Sigmoid colon (tissue), 7 donors: Measurements from ENCODE around the gene LARGE1. TPM values are rescaled to one million over a fixed set of nuclear protein-coding genes. Genes with fewer than 3 reads are reported as not detected.

Source experiments
- DNase-seq: peaks from one replicate; pipeline ENCODE4 v3.0.0-alpha.2; 2019
- H3K27ac ChIP-seq, 4 donors: fragments of 200-600 bp; sonication (generic); one replicate each; pipeline ENCODE4 v1.5.1; 2016 to 2019; ENCODE audit warnings: mild to moderate bottlenecking in 1 of 4
- H3K27me3 ChIP-seq, 3 donors: fragments of 200-600 bp; sonication (generic); one replicate each; pipeline ENCODE4 v1.5.1; 2019; ENCODE audit warnings: mild to moderate bottlenecking in 1 of 3
- H3K36me3 ChIP-seq, 4 donors: fragments of 200-600 bp; sonication (generic); one replicate each; pipeline ENCODE4 v1.5.1; 2016 to 2019
- H3K4me1 ChIP-seq, 4 donors: fragments of 200-600 bp; sonication (generic); one replicate each; pipeline ENCODE4 v1.5.1; 2017 to 2019
- H3K4me3 ChIP-seq, 4 donors: fragments of 200-600 bp; sonication (generic); one replicate each; pipeline ENCODE4 v1.5.1; 2017 to 2019; ENCODE audit warnings: mild to moderate bottlenecking in 2 of 4, moderate library complexity in 1 of 4
- H3K9me3 ChIP-seq, 4 donors: fragments of 200-600 bp in 3 of 4; sonication (generic) in 3 of 4; one replicate each; pipeline versions ENCODE4 v1.5.1 to v1.6.1; 2013 to 2019
- CTCF ChIP-seq, 4 experiments: fragments of 450-650 bp in 3 of 4; fragments of 200-600 bp in 1 of 4; IDR thresholded peaks; one replicate each; pipeline ENCODE4 v1.5.1; 2016 to 2019; ENCODE audit warnings: antibody characterized with exemption in 4 of 4, mild to moderate bottlenecking in 3 of 4, moderate library complexity in 2 of 4
- EP300 ChIP-seq, 4 donors: sonication (generic); formaldehyde crosslinking; IDR thresholded peaks; one replicate each; pipeline ENCODE4 v1.6.1; 2017; ENCODE audit warnings: antibody characterized with exemption in 4 of 4
- POLR2A ChIP-seq, 2 donors: fragments of 450-650 bp; IDR thresholded peaks; one replicate each; pipeline ENCODE4 v1.6.1; 2016; ENCODE audit warnings: antibody characterized with exemption in 2 of 2, mild to moderate bottlenecking in 2 of 2, moderate library complexity in 2 of 2
- POLR2AphosphoS5 ChIP-seq, 4 donors: sonication (generic); formaldehyde crosslinking; IDR thresholded peaks; one replicate each; pipeline ENCODE4 v1.6.1; 2017; ENCODE audit warnings: antibody characterized with exemption in 4 of 4
- WGBS, 2 donors: extraction: QIAGEN DNeasy Blood & Tissue Kit; methylation state at CpG; one replicate each; pipeline ENCODE4 v1.1.7; 2013; 5-methylcytosine and 5-hydroxymethylcytosine counted together
- intact Hi-C: fragments of 100-400 bp; cut with DNase I; formaldehyde crosslinking; loops from one replicate; pipeline ENCODE4 v1.15.1; 2023
- polyA plus RNA-seq, 3 donors: library from polyadenylated mRNA; stranded (reverse); fragments of 200-250 nt; gene quantifications; one replicate each; pipeline ENCODE4 v1.2.3, GENCODE V29; 2013
- total RNA-seq, 4 donors: library from RNA; depleted of rRNA; stranded (reverse); fragments of >200 nt; gene quantifications; one replicate each; pipeline ENCODE4 v1.1.0, GENCODE V29; 2016
- donor health status: healthy with polysubstance abuse.
- donor health status: Bipolar disorder and iron deficiency.
- donor health status: healthy.

Gene LARGE1
- total and polyA plus RNA-seq, 7 donors, result 5.8 to 74.4 (median 38.0) TPM

- Histone ChIP-seq H3K4me3 (no peak overlapping the region), H3K4me1 (peaks cover 0 to 4% (median 0%) of the 10 kb centered on the region in 4 donors), H3K36me3 (peaks cover 0 to 19% (median 0%) of the 10 kb centered on the region in 4 donors), H3K27me3 (no peaks in the 10 kb centered on the region), H3K9me3 (no peaks in the 10 kb centered on the region), H3K27ac (no peak overlapping the region)
- TF ChIP-seq CTCF (IDR thresholded peaks at IDR 0.05) (no peak), POLR2A (IDR thresholded peaks at IDR 0.05) (no peak), EP300 (IDR thresholded peaks at IDR 0.05) (no peak), POLR2AphosphoS5 (IDR thresholded peaks at IDR 0.05) (no peak)
- WGBS, 2 donors, result 86 to 93% methylated on average over 9 of the region's 9 CpGs
- intact Hi-C loops, result no loop called here
- no peak for DNase-seq
These were observed 592.9 kb downstream of the LARGE1 start for GRCh38 chr22:33327348-33327860.

GRCh38 chr22:33326540-33327295 is 593.6 kb downstream of the LARGE1 start:
- intact Hi-C loops, result no loop called here
- Histone ChIP-seq H3K36me3 (peaks cover 0 to 19% (median 0%) of the 10 kb centered on the region in 4 donors), H3K27ac (no peak overlapping the region), H3K4me1 (peaks cover 0 to 4% (median 0%) of the 10 kb centered on the region in 4 donors), H3K9me3 (no peaks in the 10 kb centered on the region), H3K4me3 (no peak overlapping the region), H3K27me3 (no peaks in the 10 kb centered on the region)
- WGBS, 2 donors, result 85 to 88% methylated on average over 10 of the region's 10 CpGs
- DNase-seq, result no peak
- TF ChIP-seq POLR2A (IDR thresholded peaks at IDR 0.05) (no peak), EP300 (IDR thresholded peaks at IDR 0.05) (no peak), CTCF (IDR thresholded peaks at IDR 0.05) (no peak), POLR2AphosphoS5 (IDR thresholded peaks at IDR 0.05) (no peak)

- Histone ChIP-seq H3K27me3 (no peaks in the 10 kb centered on the region), H3K36me3 (peaks cover 0 to 19% (median 0%) of the 10 kb centered on the region in 4 donors), H3K9me3 (no peaks in the 10 kb centered on the region), H3K4me3 (no peak overlapping the region), H3K4me1 (peaks cover 0 to 4% (median 0%) of the 10 kb centered on the region in 4 donors), H3K27ac (no peak overlapping the region)
- 65 to 75% methylated on average over 5 of the region's 5 CpGs for WGBS, 2 donors
- intact Hi-C loops, result no loop called here
- TF ChIP-seq EP300 (IDR thresholded peaks at IDR 0.05), result no peak
- no peak for TF ChIP-seq POLR2A (IDR thresholded peaks at IDR 0.05)
- no peak for TF ChIP-seq POLR2AphosphoS5 (IDR thresholded peaks at IDR 0.05)
- no peak for TF ChIP-seq CTCF (IDR thresholded peaks at IDR 0.05)
- DNase-seq, result no peak
These were observed 594.9 kb downstream of the LARGE1 start for GRCh38 chr22:33325232-33326004.

- H3K9me3 ChIP-seq, result no peaks in the 10 kb centered on the region
- no peak for TF ChIP-seq EP300 (IDR thresholded peaks at IDR 0.05)
- TF ChIP-seq POLR2AphosphoS5 (IDR thresholded peaks at IDR 0.05), result no peak
- no peak for TF ChIP-seq POLR2A (IDR thresholded peaks at IDR 0.05)
- intact Hi-C loops, result no loop called here
- H3K27me3 ChIP-seq, result no peaks in the 10 kb centered on the region
- H3K36me3 ChIP-seq, result peaks cover 0 to 19% (median 0%) of the 10 kb centered on the region in 4 donors
- H3K4me3 ChIP-seq, result no peak overlapping the region
- 86 to 94% methylated on average over 2 of the region's 2 CpGs for WGBS, 2 donors
- peaks cover 0 to 4% (median 0%) of the 10 kb centered on the region in 4 donors for H3K4me1 ChIP-seq
- DNase-seq, result no peak
- no peak overlapping the region for H3K27ac ChIP-seq
These were observed 596.0 kb downstream of the LARGE1 start for GRCh38 chr22:33324228-33324627.

GRCh38 chr22:33321466-33321865 is 598.8 kb downstream of the LARGE1 start:
- Histone ChIP-seq H3K9me3 (no peaks in the 10 kb centered on the region), H3K4me1 (peaks cover 0 to 4% (median 0%) of the 10 kb centered on the region in 4 donors), H3K27ac (no peak overlapping the region), H3K4me3 (no peak overlapping the region), H3K27me3 (no peaks in the 10 kb centered on the region), H3K36me3 (peaks cover 0 to 11% (median 0%) of the 10 kb centered on the region in 4 donors)
- DNase-seq, result no peak
- no peak for TF ChIP-seq POLR2AphosphoS5 (IDR thresholded peaks at IDR 0.05)
- TF ChIP-seq EP300 (IDR thresholded peaks at IDR 0.05), result no peak
- no peak for TF ChIP-seq CTCF (IDR thresholded peaks at IDR 0.05)
- no peak for TF ChIP-seq POLR2A (IDR thresholded peaks at IDR 0.05)
- intact Hi-C loops, result no loop called here
- WGBS, 2 donors, result 60 to 62% methylated on average over 3 of the region's 3 CpGs
